OCI-M1 (cell line): ENCODE results near the gene ZNF148.
A peak's percentile ranks its signal among the peaks of the same experiment; 100 is the strongest.
"Not testable (repeated sequence)": the region's sequence is repeated elsewhere in the genome, so short reads cannot be mapped to it uniquely, and the experiment has no call there.

ENCODE experiments used
- DNase-seq: peaks from one replicate; lab custom pipeline; 2025; lab: John Stamatoyannopoulos, UW

The ZNF148 gene

GRCh38 chr3:125375950-125376679 lies 990 bp upstream of the ZNF148 start:
- no peak for DNase-seq

DNA sequence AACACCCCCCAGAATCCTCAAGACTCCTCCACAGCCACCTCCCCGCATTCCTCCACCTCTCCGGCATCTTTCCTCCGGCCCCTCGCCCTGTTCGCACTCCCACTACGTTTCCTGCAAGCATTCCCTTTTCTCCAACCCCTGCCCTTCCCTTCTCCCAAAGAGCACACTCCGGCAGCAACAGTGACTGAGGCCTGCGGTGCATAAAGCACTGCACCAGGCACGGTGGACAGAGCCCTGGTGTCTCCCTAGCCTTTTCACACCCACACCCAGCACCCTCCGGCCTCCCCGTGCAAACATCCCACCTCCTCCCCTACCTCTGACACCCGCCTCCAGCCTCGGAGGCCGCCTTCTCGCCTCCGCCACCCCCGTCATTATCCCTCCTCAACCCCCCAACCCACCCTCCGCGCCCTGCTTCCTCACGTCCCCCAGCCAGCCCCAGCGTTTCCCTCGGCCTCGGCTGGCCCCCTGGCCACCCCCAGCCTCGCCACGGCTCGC lies 577 bp downstream of the ZNF148 start:
- peak; percentile 49 for DNase-seq

GRCh38 chr3:125367403-125368230 lies 7.5 kb downstream of the ZNF148 start:
- no peak for DNase-seq

GRCh38 chr3:125366132-125366531 lies 9.0 kb downstream of the ZNF148 start:
- DNase-seq = no peak

GRCh38 chr3:125359700-125360099 lies 15.4 kb downstream of the ZNF148 start:
- no peak for DNase-seq

- DNase-seq = no peak
Observed at GRCh38 chr3:125358923-125359322, 16.2 kb downstream of the ZNF148 start.

DNA sequence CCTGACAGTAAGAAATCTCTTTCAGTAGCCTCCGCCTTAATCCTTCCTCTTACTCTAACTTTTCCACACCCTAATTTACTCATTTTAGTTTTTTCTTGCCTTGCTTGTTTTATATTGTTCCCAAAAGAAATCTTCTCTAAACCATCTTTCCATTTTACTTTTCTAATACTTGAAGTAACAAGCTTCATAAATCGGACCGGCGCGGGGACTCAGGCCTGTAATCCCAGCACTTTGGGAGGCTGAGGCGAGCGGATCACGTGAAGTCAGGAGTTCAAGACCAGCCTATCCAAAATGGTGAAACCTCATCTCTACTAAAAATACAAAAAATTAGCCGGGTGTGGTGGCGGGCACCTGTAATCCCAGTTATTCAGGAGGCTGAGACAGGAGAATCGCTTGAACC lies 17.3 kb downstream of the ZNF148 start:
- DNase-seq = no peak

DNA sequence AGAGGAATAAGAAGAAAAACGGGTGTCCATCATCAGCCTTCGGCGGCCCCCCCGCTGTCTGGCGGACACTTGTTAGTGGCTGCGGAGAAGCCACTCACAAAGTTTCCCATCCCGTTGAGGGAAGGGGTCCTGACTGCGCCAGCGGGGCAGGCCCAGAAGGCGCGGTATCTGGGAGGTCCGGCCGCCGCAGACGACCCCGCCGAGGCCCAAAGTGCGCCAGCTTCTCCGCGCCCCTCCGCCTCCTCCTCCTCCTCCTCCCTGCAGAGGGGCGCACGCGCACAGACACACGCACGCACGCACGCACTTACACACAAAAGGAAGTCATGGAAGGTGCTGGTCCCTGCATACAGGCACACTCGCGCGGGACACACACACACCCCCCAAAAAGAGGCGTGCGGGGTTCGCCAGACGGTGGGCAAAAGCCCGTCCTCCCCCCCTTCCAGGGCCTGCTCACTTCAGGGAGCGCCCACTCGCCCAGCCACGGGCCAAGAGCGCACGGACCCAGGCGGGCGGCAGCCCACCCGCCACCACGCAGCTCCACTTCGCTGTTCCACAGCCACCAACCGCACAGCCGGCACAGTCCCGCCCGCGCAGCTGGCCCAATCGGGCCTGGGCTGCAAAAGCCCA lies 18.0 kb downstream of the ZNF148 start:
- peak; percentile 66 for DNase-seq

- peak; percentile 64 for DNase-seq
Observed at GRCh38 chr3:125356140-125357026, 18.7 kb downstream of the ZNF148 start.

DNA sequence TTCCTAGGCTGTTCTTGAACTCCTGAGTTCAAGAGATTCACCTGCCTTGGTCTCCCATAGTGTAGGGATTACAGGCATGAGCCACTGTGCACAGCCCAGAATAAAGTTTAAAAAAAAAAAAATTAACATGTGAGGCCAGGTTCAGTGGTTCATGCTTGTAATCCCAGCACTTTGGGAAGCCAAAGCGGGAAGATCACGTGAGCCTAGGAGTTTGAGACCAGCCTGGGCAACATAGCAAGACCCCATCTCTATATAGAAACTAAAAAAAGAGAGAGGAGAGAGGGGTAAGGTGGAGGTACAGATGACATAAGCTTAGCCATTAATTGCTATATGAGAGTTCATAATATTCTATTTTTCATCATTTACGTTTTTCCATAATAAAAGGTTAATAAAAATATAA lies 21.5 kb downstream of the ZNF148 start:
- no peak for DNase-seq

- DNase-seq = peak; percentile 20
Observed at GRCh38 chr3:125353128-125353527, 22.0 kb downstream of the ZNF148 start.

GRCh38 chr3:125351814-125352456 lies 23.2 kb downstream of the ZNF148 start:
- DNase-seq = peak; percentile 53

GRCh38 chr3:125351152-125351551 lies 24.0 kb downstream of the ZNF148 start:
- no peak for DNase-seq

- DNase-seq = no peak
Observed at GRCh38 chr3:125350597-125350996, 24.5 kb downstream of the ZNF148 start.

DNA sequence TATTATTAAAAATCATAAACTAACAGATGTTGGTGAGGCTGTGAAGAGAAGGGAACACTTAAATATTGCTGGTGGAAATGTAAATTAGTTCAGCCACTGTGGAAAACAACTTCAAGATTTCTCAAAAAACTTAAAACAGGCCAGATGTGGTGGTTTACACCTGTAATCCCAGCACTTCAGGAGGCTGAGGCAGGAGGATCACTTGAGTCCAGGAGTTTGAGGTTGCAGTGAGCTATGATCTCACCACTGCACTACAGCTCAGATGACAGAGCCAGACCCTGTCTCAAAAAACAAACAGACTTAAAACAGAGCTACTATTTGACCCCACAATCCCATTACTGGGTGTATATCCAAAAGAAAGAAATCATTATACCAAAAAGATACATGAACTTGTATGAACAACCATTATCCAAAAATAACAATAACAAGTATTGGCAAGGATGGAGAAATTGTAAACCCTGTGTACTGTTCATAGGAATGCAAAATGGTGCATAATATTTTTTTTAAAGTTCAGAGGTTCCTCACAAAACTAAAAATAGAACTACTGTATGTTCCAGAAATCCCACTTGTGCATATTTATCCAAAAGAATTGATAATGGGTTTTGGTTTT lies 25.5 kb downstream of the ZNF148 start:
- DNase-seq = no peak

GRCh38 chr3:125349055-125349454 lies 26.1 kb downstream of the ZNF148 start:
- no peak for DNase-seq

DNA sequence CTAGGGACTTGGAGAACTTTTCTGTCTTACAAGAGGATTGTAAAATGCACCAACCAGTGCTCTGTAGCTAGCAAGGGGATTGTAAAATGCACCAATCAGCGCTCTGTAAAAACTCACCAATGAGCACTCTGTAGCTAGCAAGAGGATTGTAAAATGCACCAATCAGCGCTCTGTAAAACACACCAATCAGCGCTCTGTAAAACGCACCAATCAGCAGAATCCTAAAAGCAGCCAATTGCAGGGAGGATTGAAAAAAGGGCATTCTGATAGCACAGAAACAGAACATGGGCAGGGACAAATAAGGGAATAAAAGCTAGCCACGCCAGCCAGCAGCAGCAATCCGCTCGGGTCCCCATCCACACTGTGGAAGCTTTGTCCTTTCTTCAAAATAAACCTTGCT lies 31.8 kb downstream of the ZNF148 start:
- DNase-seq = not testable (repeated sequence)

DNA sequence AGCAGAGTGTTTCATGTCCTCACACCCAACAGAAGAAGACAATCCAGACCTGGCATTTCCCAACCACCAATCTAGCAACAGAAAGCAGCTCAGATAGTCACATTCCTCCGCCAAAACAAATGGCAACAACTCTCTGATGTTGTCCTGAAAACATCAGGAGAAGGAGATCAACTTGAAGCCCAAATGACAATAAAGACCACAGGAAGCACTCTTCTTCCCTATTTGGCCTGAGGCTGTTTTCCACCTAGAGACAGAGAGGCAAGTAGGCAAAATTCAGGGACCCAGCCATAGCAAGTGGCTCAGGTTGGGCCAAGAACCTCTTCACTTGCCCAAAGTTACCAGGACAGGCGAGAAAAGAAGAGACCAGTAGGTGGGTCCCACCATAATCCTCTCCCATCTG lies 35.0 kb downstream of the ZNF148 start:
- no peak for DNase-seq

- DNase-seq = no peak
Observed at GRCh38 chr3:125337506-125337905, 37.6 kb downstream of the ZNF148 start.

DNA sequence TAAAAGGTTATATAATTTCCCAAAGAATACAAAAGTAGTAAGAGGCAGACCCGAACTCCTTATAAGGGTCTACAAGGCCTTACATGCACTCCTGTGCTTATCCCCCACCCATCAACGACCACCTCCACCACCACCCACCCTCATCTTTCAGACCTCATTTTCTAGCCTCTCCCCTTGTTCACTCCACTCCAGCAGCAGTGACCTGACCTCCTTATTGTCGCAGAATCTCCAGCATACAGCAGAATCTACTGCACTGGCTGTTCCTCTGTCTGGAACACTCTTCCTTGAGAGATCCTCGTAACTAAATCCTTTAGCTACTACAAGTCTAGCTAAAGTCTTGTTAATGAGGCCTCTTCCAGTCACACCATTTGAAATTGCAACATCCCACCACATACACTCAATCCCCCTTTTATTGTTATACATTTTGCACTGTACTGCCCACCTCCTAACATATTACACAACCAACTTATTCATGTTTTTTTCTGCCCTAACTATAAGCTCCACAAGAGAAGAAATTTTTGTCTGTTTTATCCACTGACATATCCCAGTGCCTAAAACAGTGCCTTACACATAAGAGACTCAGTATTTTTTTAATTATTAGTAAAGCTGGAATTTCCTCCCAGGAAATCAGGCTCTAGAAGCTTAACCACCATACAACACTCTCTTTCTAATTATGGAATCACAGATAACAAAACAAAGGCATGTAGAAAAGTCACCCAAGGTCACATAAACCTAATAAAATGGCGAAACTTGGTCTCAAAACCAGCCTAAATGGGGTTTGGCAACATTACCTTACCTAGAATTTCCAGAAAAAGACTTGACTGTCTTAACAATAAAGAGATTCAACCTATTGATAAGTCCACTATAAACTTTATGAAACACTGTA lies 40.2 kb downstream of the ZNF148 start:
- DNase-seq = no peak
